IPS-18c (cell line): ENCODE measurements around the gene GDPD3.

ENCODE experiments used
- H3K4me3 ChIP-seq: 2 replicates; pipeline ENCODE4 v1.7.0; 2013; ENCODE audit warnings: low read depth, mild to moderate bottlenecking, low read length, moderate library complexity; ENCODE audit not compliant: insufficient read depth
- H3K9me3 ChIP-seq: one replicate; pipeline ENCODE4 v1.6.1; 2013; ENCODE audit warnings: mild to moderate bottlenecking, low read length, moderate library complexity; ENCODE audit not compliant: control insufficient read depth, insufficient read depth

The GDPD3 gene

GRCh38 chr16:30110661-30111060 is 2.7 kb downstream of the GDPD3 start:
- H3K4me3 ChIP-seq, result no peak overlapping the region

GRCh38 chr16:30108059-30108850 is 5.1 kb downstream of the GDPD3 start:
- H3K4me3 ChIP-seq, result no peak overlapping the region
- H3K9me3 ChIP-seq, result no peaks in the 10 kb centered on the region

More at GRCh38 chr16:30110661-30111060, 2.7 kb downstream of the GDPD3 start:
- H3K9me3 ChIP-seq, result no peaks in the 10 kb centered on the region

GRCh38 chr16:30104492-30104891 is 8.8 kb downstream of the GDPD3 start:
- no peak overlapping the region for H3K4me3 ChIP-seq
- no peaks in the 10 kb centered on the region for H3K9me3 ChIP-seq

GRCh38 chr16:30104090-30104489 is 9.2 kb downstream of the GDPD3 start:
- H3K4me3 ChIP-seq, result no peak overlapping the region
- H3K9me3 ChIP-seq, result no peaks in the 10 kb centered on the region

- Histone ChIP-seq H3K4me3 (peak overlapping the region; percentile 46), H3K9me3 (peaks cover 12% of the 10 kb centered on the region)
Observed at GRCh38 chr16:30096862-30097563, 16.3 kb downstream of the GDPD3 start.

- Histone ChIP-seq H3K4me3 (peak within 1 kb of the TSS; percentile 46), H3K9me3 (peaks cover 12% of the 10 kb centered on the region)
Observed at GRCh38 chr16:30096105-30096861, 17.1 kb downstream of the GDPD3 start, which contains the start of gene YPEL3. YPEL3 (minus strand) TSS chr16:30096213; CDS start chr16:30095482, 731 bp downstream.

GRCh38 chr16:30095166-30096078 is 17.9 kb downstream of the GDPD3 start:
- peak overlapping the region; percentile 0; the same call in 1 of the 2 replicates for H3K4me3 ChIP-seq
- H3K9me3 ChIP-seq, result peaks cover 12% of the 10 kb centered on the region

GRCh38 chr16:30094541-30095165 is 18.7 kb downstream of the GDPD3 start:
- Histone ChIP-seq H3K9me3 (peaks cover 12% of the 10 kb centered on the region), H3K4me3 (no peak overlapping the region)

GRCh38 chr16:30092373-30093010 is 20.8 kb downstream of the GDPD3 start:
- H3K9me3 ChIP-seq, result peaks cover 8% of the 10 kb centered on the region
- H3K4me3 ChIP-seq, result peak overlapping the region; percentile 84

- Histone ChIP-seq H3K9me3 (peaks cover 2% of the 10 kb centered on the region), H3K4me3 (peak within 1 kb of the TSS; percentile 84)
Observed at GRCh38 chr16:30091474-30092372, 21.6 kb downstream of the GDPD3 start, which contains the start of gene TBX6. TBX6 (minus strand) TSS chr16:30091924; CDS start chr16:30091193, 731 bp downstream.

GRCh38 chr16:30090610-30091331 is 22.6 kb downstream of the GDPD3 start:
- Histone ChIP-seq H3K4me3 (peak overlapping the region; percentile 84; the same call in 1 of the 2 replicates), H3K9me3 (no peaks in the 10 kb centered on the region)

GRCh38 chr16:30088832-30089624 is 24.3 kb downstream of the GDPD3 start:
- no peaks in the 10 kb centered on the region for H3K9me3 ChIP-seq
- no peak overlapping the region for H3K4me3 ChIP-seq

- H3K9me3 ChIP-seq, result no peaks in the 10 kb centered on the region
- no peak overlapping the region for H3K4me3 ChIP-seq
Observed at GRCh38 chr16:30088237-30088831, 25.0 kb downstream of the GDPD3 start.
